CD4-positive, alpha-beta T cell treated with Interleukin-4 for 1 hour (primary cell): Measurements from ENCODE around the gene PAIP1.
"Not testable (repeated sequence)": the region's sequence is repeated elsewhere in the genome, so short reads cannot be mapped to it uniquely, and the experiment has no call there.

Source experiments
- DNase-seq, 2 donors: peaks; one replicate each; pipeline ENCODE4 v3.0.0-alpha.2; 2020 to 2022

Gene PAIP1

GRCh38 chr5:43514816-43515677 is 41.8 kb downstream of the PAIP1 start, which contains the start of gene C5orf34:
Gene C5orf34 (minus strand): TSS chr5:43515148. CDS start chr5:43509339, 5,809 bp downstream.
- peak; percentile 93 for DNase-seq

GRCh38 chr5:43514471-43514815 is 42.4 kb downstream of the PAIP1 start:
- DNase-seq = peak in 1 of 2 donors; percentile 22

- DNase-seq = no peak
These were observed 42.9 kb downstream of the PAIP1 start for GRCh38 chr5:43514025-43514424.

GRCh38 chr5:43511062-43511461 is 45.8 kb downstream of the PAIP1 start:
- DNase-seq = not testable (repeated sequence)

- no peak for DNase-seq
These were observed 58.3 kb downstream of the PAIP1 start for GRCh38 chr5:43498581-43498980.

GRCh38 chr5:43497311-43498104 is 59.4 kb downstream of the PAIP1 start:
- DNase-seq = no peak

- no peak for DNase-seq
These were observed 65.6 kb downstream of the PAIP1 start for GRCh38 chr5:43491326-43491725.

- DNase-seq = no peak
These were observed 70.5 kb downstream of the PAIP1 start for GRCh38 chr5:43486353-43486752.

- DNase-seq = peak in 1 of 2 donors; percentile 12
These were observed 71.5 kb downstream of the PAIP1 start for GRCh38 chr5:43485406-43485805.

GRCh38 chr5:43484106-43484849 is 72.6 kb downstream of the PAIP1 start:
- DNase-seq = peak; percentile 90 to 91

GRCh38 chr5:43483298-43484105 is 73.4 kb downstream of the PAIP1 start, which contains the start of gene TMEM267:
Gene TMEM267 (minus strand): TSS chr5:43483865. CDS start chr5:43453969, 29,896 bp downstream.
- DNase-seq = peak; percentile 88 to 91

GRCh38 chr5:43482490-43483297 is 74.2 kb downstream of the PAIP1 start:
- no peak for DNase-seq
